Heart left ventricle (tissue), 13 donors: ENCODE data around the gene SNAP29.

ENCODE experiments used
- CTCF ChIP-seq, 12 donors: fragments of 200-600 bp; sonication (generic) in 4 of 12; IDR thresholded peaks; one replicate each; pipeline versions ENCODE4 v1.5.0 to v1.8.0; 2018 to 2022; ENCODE audit warnings: antibody characterized with exemption in 12 of 12, mild to moderate bottlenecking in 5 of 12
- POLR2A ChIP-seq, 2 donors: fragments of 450-650 bp; IDR thresholded peaks; one replicate each; pipeline ENCODE4 v1.6.1; 2017; ENCODE audit warnings: antibody characterized with exemption in 2 of 2, mild to moderate bottlenecking in 2 of 2, moderate library complexity in 2 of 2
- donor health status: ischemic (EF 13 %, LVEDD 7.1; RV severe dilation, severe dysfunction).
- donor health status: DM: no; HTN: yes; CAD: no.
- donor health status: DM: no; HTN: no; CAD: no.
- donor health status: ischemic (EF 25% LVEDD 6.9; RV normal size, moderate dysfunction).
- donor health status: ischemic (EF 25% LVEDD 5.7; RV mildly dilated, moderate dysfunction).
- donor health status: ischemic (EF 35%, LVEDD 5.7; RV mildly dilated, moderate dysfunction).
- donor health status: nonischemic (EF 11% LVEDD 7.7; RV severe dilation, severe dysfunction).
- donor health status: DM: yes; HTN: yes; CAD: no.
- donor health status: PGD.
- donor health status: ischemic (EF 29% LVEDD 5.4; RV normal size, mild dysfunction).
- donor health status: nonischemic (EF 23%, LVEDD 6.1; RV moderate dilation, normal function).

GRCh38 chr22:20918663-20919218, 59.9 kb downstream of the SNAP29 start:
- no peak for TF ChIP-seq POLR2A (IDR thresholded peaks at IDR 0.05)
- TF ChIP-seq CTCF (IDR thresholded peaks at IDR 0.05) = no peak
